Measurements from ENCODE around the gene AGER. TPM values are rescaled to one million over a fixed set of nuclear protein-coding genes. Genes with fewer than 3 reads are reported as not detected.
"Not testable (repeated sequence)": the region's sequence is repeated elsewhere in the genome, so short reads cannot be mapped to it uniquely, and the experiment has no call there.

AGER gene
- total RNA-seq, 1 experiment from 2014 or later, result 9.0 TPM

GRCh38 chr6:32216998-32217397 lies 32.9 kb upstream of the AGER start:
- DNase-seq, result no peak
- Histone ChIP-seq H3K9me2 (replicated peaks; ENCODE audit: insufficient read depth, low read length) (no peaks in the 10 kb centered on the region), H3K4me3 (ENCODE audit: low read length) (no peak overlapping the region), H3K9me3 (ENCODE audit: low read length) (no peaks in the 10 kb centered on the region), H3K36me3 (ENCODE audit: insufficient read depth, low read length) (no peaks in the 10 kb centered on the region), H3K4me2 (ENCODE audit: low read depth, low read length, poor library complexity, severe bottlenecking) (no peak overlapping the region), H4K20me1 (ENCODE audit: insufficient read depth, low read depth, low read length) (no peaks in the 10 kb centered on the region), H3K27me3 (ENCODE audit: low read length) (no peaks in the 10 kb centered on the region), H3K9ac (ENCODE audit: low read length) (no peak overlapping the region), H2AFZ (ENCODE audit: low read length) (no peak overlapping the region), H3K27ac (ENCODE audit: low read length) (no peak overlapping the region), H3K79me2 (ENCODE audit: low read length) (no peaks in the 10 kb centered on the region), H3K4me1 (ENCODE audit: low read length) (peaks cover 13% of the 10 kb centered on the region)

DNA sequence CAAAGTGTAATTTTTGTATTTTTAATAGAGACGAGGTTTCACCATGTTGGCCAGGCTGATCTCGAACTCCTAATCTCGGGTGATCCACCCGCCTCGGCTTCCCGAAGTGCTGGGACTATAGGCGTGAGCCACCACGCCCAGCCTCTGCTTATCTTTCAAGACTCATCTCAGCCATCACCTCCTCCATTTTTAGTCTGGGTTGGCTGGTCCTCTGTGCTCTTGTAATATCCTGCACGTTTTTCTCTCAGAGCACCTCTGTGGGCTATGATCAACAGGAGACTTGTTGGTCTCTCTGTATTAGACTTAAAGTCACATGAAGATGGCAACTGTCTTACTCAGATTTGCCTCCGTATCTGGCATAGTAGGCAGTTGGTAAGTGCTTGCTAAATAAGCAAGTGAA lies 32.2 kb upstream of the AGER start:
- Histone ChIP-seq H3K9me3 (ENCODE audit: low read length) (no peaks in the 10 kb centered on the region), H3K79me2 (ENCODE audit: low read length) (no peaks in the 10 kb centered on the region), H4K20me1 (ENCODE audit: insufficient read depth, low read depth, low read length) (no peaks in the 10 kb centered on the region), H3K9ac (ENCODE audit: low read length) (no peak overlapping the region), H3K36me3 (ENCODE audit: insufficient read depth, low read length) (no peaks in the 10 kb centered on the region), H3K27ac (ENCODE audit: low read length) (no peak overlapping the region), H2AFZ (ENCODE audit: low read length) (no peak overlapping the region), H3K4me2 (ENCODE audit: low read depth, low read length, poor library complexity, severe bottlenecking) (no peak overlapping the region), H3K4me3 (ENCODE audit: low read length) (no peak overlapping the region), H3K27me3 (ENCODE audit: low read length) (no peaks in the 10 kb centered on the region), H3K4me1 (ENCODE audit: low read length) (peaks cover 6% of the 10 kb centered on the region), H3K9me2 (replicated peaks; ENCODE audit: insufficient read depth, low read length) (no peaks in the 10 kb centered on the region)
- DNase-seq, result peak; percentile 37

- no peaks in the 10 kb centered on the region for H3K27me3 ChIP-seq (ENCODE audit: low read length)
- DNase-seq, result no peak
- H2AFZ ChIP-seq (ENCODE audit: low read length), result no peak overlapping the region
- no peak overlapping the region for H3K4me3 ChIP-seq (ENCODE audit: low read length)
- no peak overlapping the region for H3K9ac ChIP-seq (ENCODE audit: low read length)
- H3K9me2 ChIP-seq (replicated peaks; ENCODE audit: insufficient read depth, low read length), result no peaks in the 10 kb centered on the region
- no peaks in the 10 kb centered on the region for H4K20me1 ChIP-seq (ENCODE audit: insufficient read depth, low read depth, low read length)
- no peaks in the 10 kb centered on the region for H3K9me3 ChIP-seq (ENCODE audit: low read length)
- no peak overlapping the region for H3K4me2 ChIP-seq (ENCODE audit: low read depth, low read length, poor library complexity, severe bottlenecking)
- H3K79me2 ChIP-seq (ENCODE audit: low read length), result no peaks in the 10 kb centered on the region
- H3K4me1 ChIP-seq (ENCODE audit: low read length), result no peaks in the 10 kb centered on the region; the same call in 1 of the 2 replicates
- no peak overlapping the region for H3K27ac ChIP-seq (ENCODE audit: low read length)
- H3K36me3 ChIP-seq (ENCODE audit: insufficient read depth, low read length), result no peaks in the 10 kb centered on the region
Measured at GRCh38 chr6:32215617-32216016, 31.6 kb upstream of the AGER start.

GRCh38 chr6:32214126-32214525 lies 30.1 kb upstream of the AGER start:
- H3K4me2 ChIP-seq (ENCODE audit: low read depth, low read length, poor library complexity, severe bottlenecking), result no peak overlapping the region
- no peaks in the 10 kb centered on the region for H3K27me3 ChIP-seq (ENCODE audit: low read length)
- H3K27ac ChIP-seq (ENCODE audit: low read length), result no peak overlapping the region
- H3K79me2 ChIP-seq (ENCODE audit: low read length), result no peaks in the 10 kb centered on the region
- no peak overlapping the region for H2AFZ ChIP-seq (ENCODE audit: low read length)
- no peaks in the 10 kb centered on the region for H3K9me3 ChIP-seq (ENCODE audit: low read length)
- H3K4me1 ChIP-seq (ENCODE audit: low read length), result no peaks in the 10 kb centered on the region
- no peaks in the 10 kb centered on the region for H3K9me2 ChIP-seq (replicated peaks; ENCODE audit: insufficient read depth, low read length)
- no peak overlapping the region for H3K4me3 ChIP-seq (ENCODE audit: low read length)
- H4K20me1 ChIP-seq (ENCODE audit: insufficient read depth, low read depth, low read length), result no peaks in the 10 kb centered on the region
- no peak overlapping the region for H3K9ac ChIP-seq (ENCODE audit: low read length)
- H3K36me3 ChIP-seq (ENCODE audit: insufficient read depth, low read length), result no peaks in the 10 kb centered on the region
- DNase-seq, result peak; percentile 37

- DNase-seq, result peak; percentile 2
- H3K9ac ChIP-seq (ENCODE audit: low read length), result no peak overlapping the region
- H3K27ac ChIP-seq (ENCODE audit: low read length), result no peak overlapping the region
- no peak overlapping the region for H3K4me3 ChIP-seq (ENCODE audit: low read length)
- no peaks in the 10 kb centered on the region for H3K27me3 ChIP-seq (ENCODE audit: low read length)
- H3K4me2 ChIP-seq (ENCODE audit: low read depth, low read length, poor library complexity, severe bottlenecking), result no peak overlapping the region
- H3K9me2 ChIP-seq (replicated peaks; ENCODE audit: insufficient read depth, low read length), result no peaks in the 10 kb centered on the region
- no peak overlapping the region for H2AFZ ChIP-seq (ENCODE audit: low read length)
- no peaks in the 10 kb centered on the region for H3K36me3 ChIP-seq (ENCODE audit: insufficient read depth, low read length)
- H3K4me1 ChIP-seq (ENCODE audit: low read length), result peaks cover under 1% of the 10 kb centered on the region; the same call in 1 of the 2 replicates
- H3K79me2 ChIP-seq (ENCODE audit: low read length), result no peaks in the 10 kb centered on the region
- no peaks in the 10 kb centered on the region for H4K20me1 ChIP-seq (ENCODE audit: insufficient read depth, low read depth, low read length)
- H3K9me3 ChIP-seq (ENCODE audit: low read length), result no peaks in the 10 kb centered on the region
Measured at GRCh38 chr6:32213649-32214048, 29.6 kb upstream of the AGER start.

GRCh38 chr6:32212076-32212760 lies 28.2 kb upstream of the AGER start:
- no peaks in the 10 kb centered on the region for H3K9me3 ChIP-seq (ENCODE audit: low read length)
- no peaks in the 10 kb centered on the region for H3K27me3 ChIP-seq (ENCODE audit: low read length)
- H3K4me3 ChIP-seq (ENCODE audit: low read length), result no peak overlapping the region
- no peaks in the 10 kb centered on the region for H3K36me3 ChIP-seq (ENCODE audit: insufficient read depth, low read length)
- H3K79me2 ChIP-seq (ENCODE audit: low read length), result no peaks in the 10 kb centered on the region
- no peaks in the 10 kb centered on the region for H4K20me1 ChIP-seq (ENCODE audit: insufficient read depth, low read depth, low read length)
- no peak overlapping the region for H3K27ac ChIP-seq (ENCODE audit: low read length)
- no peak overlapping the region for H2AFZ ChIP-seq (ENCODE audit: low read length)
- H3K9ac ChIP-seq (ENCODE audit: low read length), result no peak overlapping the region
- H3K9me2 ChIP-seq (replicated peaks; ENCODE audit: insufficient read depth, low read length), result no peaks in the 10 kb centered on the region
- peaks cover 11% of the 10 kb centered on the region for H3K4me1 ChIP-seq (ENCODE audit: low read length)
- DNase-seq, result peak; percentile 30
- H3K4me2 ChIP-seq (ENCODE audit: low read depth, low read length, poor library complexity, severe bottlenecking), result no peak overlapping the region

DNA sequence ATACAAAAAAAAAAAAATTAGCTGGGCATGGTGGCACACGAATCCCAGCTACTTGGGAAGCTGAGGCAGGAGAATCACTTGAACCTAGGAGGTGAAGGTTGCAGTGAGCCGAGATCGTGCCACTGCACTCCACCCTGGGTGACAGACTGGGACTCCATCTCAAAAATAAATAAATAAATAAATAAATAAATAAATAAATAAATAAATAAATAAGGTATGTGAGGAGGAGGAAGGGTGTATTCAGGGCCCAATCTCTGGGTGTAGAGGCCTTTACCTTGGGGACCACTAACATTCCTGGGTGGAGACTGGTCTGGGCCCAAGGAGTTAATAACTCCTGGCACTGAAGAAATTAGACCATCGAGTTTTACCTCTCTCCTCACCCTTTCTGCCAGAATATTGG lies 27.4 kb upstream of the AGER start:
- H3K27me3 ChIP-seq (ENCODE audit: low read length), result not testable (repeated sequence)

DNA sequence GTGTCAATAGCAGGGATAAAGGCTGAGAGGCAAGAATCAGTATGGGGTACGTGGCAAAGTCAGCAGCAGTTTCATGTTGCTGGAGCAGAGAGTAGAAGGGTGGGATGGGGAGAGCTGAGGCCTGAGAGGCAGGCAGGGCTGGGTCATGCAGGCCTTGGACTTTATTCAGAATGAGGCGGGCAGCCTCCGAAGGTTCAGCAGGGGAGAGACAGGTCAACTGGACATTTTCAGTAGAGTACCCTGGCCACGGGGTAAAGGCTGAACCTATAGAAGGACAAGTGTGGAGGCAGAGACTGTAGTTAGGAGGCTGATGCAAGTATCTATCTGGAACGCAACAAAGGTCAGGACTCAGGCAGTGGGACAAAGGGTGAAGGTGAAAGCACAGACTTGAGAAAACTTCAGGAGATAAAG lies 26.1 kb upstream of the AGER start:
- no peak overlapping the region for H3K4me2 ChIP-seq (ENCODE audit: low read depth, low read length, poor library complexity, severe bottlenecking)
- H3K9me2 ChIP-seq (replicated peaks; ENCODE audit: insufficient read depth, low read length), result no peaks in the 10 kb centered on the region
- no peaks in the 10 kb centered on the region for H3K79me2 ChIP-seq (ENCODE audit: low read length)
- H2AFZ ChIP-seq (ENCODE audit: low read length), result no peak overlapping the region
- no peak overlapping the region for H3K9ac ChIP-seq (ENCODE audit: low read length)
- H4K20me1 ChIP-seq (ENCODE audit: insufficient read depth, low read depth, low read length), result no peaks in the 10 kb centered on the region
- DNase-seq, result no peak
- H3K9me3 ChIP-seq (ENCODE audit: low read length), result no peaks in the 10 kb centered on the region
- H3K36me3 ChIP-seq (ENCODE audit: insufficient read depth, low read length), result no peaks in the 10 kb centered on the region
- H3K4me3 ChIP-seq (ENCODE audit: low read length), result no peak overlapping the region
- no peaks in the 10 kb centered on the region for H3K27me3 ChIP-seq (ENCODE audit: low read length)
- no peak overlapping the region for H3K27ac ChIP-seq (ENCODE audit: low read length)
- H3K4me1 ChIP-seq (ENCODE audit: low read length), result peaks cover 11% of the 10 kb centered on the region

More for the DNA sequence above, 27.4 kb upstream of the AGER start:
- peaks cover 11% of the 10 kb centered on the region for H3K4me1 ChIP-seq (ENCODE audit: low read length)
- H3K9me3 ChIP-seq (ENCODE audit: low read length); H3K36me3 ChIP-seq (ENCODE audit: insufficient read depth, low read length); H3K9me2 ChIP-seq (replicated peaks; ENCODE audit: insufficient read depth, low read length); H2AFZ ChIP-seq (ENCODE audit: low read length); H3K27ac ChIP-seq (ENCODE audit: low read length); H3K79me2 ChIP-seq (ENCODE audit: low read length); H3K4me3 ChIP-seq (ENCODE audit: low read length); DNase-seq; H4K20me1 ChIP-seq (ENCODE audit: insufficient read depth, low read depth, low read length); H3K4me2 ChIP-seq (ENCODE audit: low read depth, low read length, poor library complexity, severe bottlenecking); H3K9ac ChIP-seq (ENCODE audit: low read length): not testable (repeated sequence)

Measured in Karpas-422 (cell line).